GM12878 (cell line): ENCODE measurements around the gene FXYD6. TPM values are rescaled to one million over a fixed set of nuclear protein-coding genes. Genes with fewer than 3 reads are reported as not detected.

Source experiments
- ATAC-seq: fragments of 200-7000 bp; cut with Tn5 transposase; 3 replicates; pipeline ENCODE4 v1.9.1; 2020; ENCODE audit warnings: mild to moderate bottlenecking, moderate library complexity
- BruUV-seq: library from RNA; stranded (reverse); fragments of 400-500 nt; replicated peaks from 2 replicates; lab custom pipeline; 2021; lab: Mats Ljungman, UMichigan
- CTCF ChIA-PET: fragments of 300-600 bp; sonication (Branson Sonifier 250); formaldehyde crosslinking; extraction: SDS; loops from one replicate; lab custom pipeline; 2021; ENCODE audit warnings: inconsistent platforms; lab: Yijun Ruan, JAX
- POLR2A ChIA-PET: fragments of 350-600 bp; formaldehyde crosslinking; extraction: SDS; loops from one replicate; lab custom pipeline; 2021; ENCODE audit warnings: inconsistent platforms; lab: Charles Lee
- RAD21 ChIA-PET: fragments of 300-600 bp; sonication (Branson Sonifier 250); formaldehyde crosslinking; loops from one replicate; lab custom pipeline; 2023; ENCODE audit warnings: antibody characterized with exemption; ENCODE audit not compliant: unreplicated experiment; lab: Charles Lee
- SMC1A ChIA-PET: fragments of 300-600 bp; sonication (Branson Sonifier 250); formaldehyde crosslinking; loops from one replicate; lab custom pipeline; 2023; ENCODE audit not compliant: unreplicated experiment, uncharacterized antibody; lab: Charles Lee
- DNase-seq: peaks from one replicate; pipeline ENCODE4 v3.0.0-alpha.2; 2011; ENCODE audit warnings: low read depth, low spot score
- FAIRE-seq: peaks from 3 replicates; lab custom pipeline; 2011; peaks lifted over from hg19 to GRCh38; lab: Jason Lieb, UNC
- H2AFZ ChIP-seq: 2 replicates; pipeline ENCODE4 v1.6.0; 2011; ENCODE audit warnings: low read depth, low read length, control low read depth; ENCODE audit not compliant: control insufficient read depth
- H3K27ac ChIP-seq: 2 replicates; pipeline ENCODE4 v1.5.1; 2011; ENCODE audit warnings: control low read depth; ENCODE audit not compliant: control insufficient read depth, insufficient read depth
- H3K27me3 ChIP-seq, 2 experiments: replicated peaks in 1 of 2; 2 replicates each; pipeline versions ENCODE4 v1.6.0 to v1.6.1; 2011; ENCODE audit warnings: low read length in 1 of 2; ENCODE audit not compliant: control insufficient read depth in 2 of 2, insufficient read depth in 2 of 2
- H3K36me3 ChIP-seq, 2 experiments: 2 replicates each; pipeline ENCODE4 v1.5.1; 2011; ENCODE audit warnings: low read length in 1 of 2; ENCODE audit not compliant: control insufficient read depth in 2 of 2, insufficient read depth in 2 of 2
- H3K4me1 ChIP-seq: 2 replicates; pipeline ENCODE4 v1.6.1; 2011; ENCODE audit warnings: mild to moderate bottlenecking, low read length, moderate library complexity, mixed read lengths; ENCODE audit not compliant: control insufficient read depth, insufficient read depth
- H3K4me2 ChIP-seq: 2 replicates; pipeline ENCODE4 v1.6.0; 2011; ENCODE audit warnings: control low read depth; ENCODE audit not compliant: control insufficient read depth, insufficient read depth
- H3K4me3 ChIP-seq: fragments of 200-600 bp; sonication (generic); 2 replicates; pipeline ENCODE4 v1.5.1; 2016
- H3K79me2 ChIP-seq: 2 replicates; pipeline ENCODE4 v1.6.0; 2011; ENCODE audit warnings: low read length; ENCODE audit not compliant: control insufficient read depth, insufficient read depth
- H3K9ac ChIP-seq: 2 replicates; pipeline ENCODE4 v1.8.0; 2011; ENCODE audit warnings: low read length, control low read depth, mixed read lengths; ENCODE audit not compliant: control insufficient read depth, insufficient read depth
- H3K9me3 ChIP-seq: replicated peaks from 3 replicates; pipeline ENCODE4 v1.5.1; 2011; ENCODE audit warnings: mild to moderate bottlenecking, low read length; ENCODE audit not compliant: control insufficient read depth, insufficient read depth
- H4K20me1 ChIP-seq: 2 replicates; pipeline ENCODE4 v1.6.0; 2011; ENCODE audit not compliant: control insufficient read depth, insufficient read depth
- ATF3 ChIP-seq: IDR thresholded peaks from 2 replicates; pipeline ENCODE4 v1.6.1; 2011; ENCODE audit warnings: low read depth, mild to moderate bottlenecking, low read length, moderate library complexity, borderline replicate concordance; ENCODE audit errors: extremely low read depth
- BCL11A ChIP-seq: IDR thresholded peaks from 2 replicates; pipeline ENCODE4 v1.6.1; 2011; ENCODE audit warnings: low read depth, low read length
- EED ChIP-seq: sonication (generic); IDR thresholded peaks from 2 replicates; pipeline ENCODE4 v1.6.1; 2016; ENCODE audit warnings: antibody characterized with exemption, low read depth
- HSF1 ChIP-seq: fragments of 150-350 bp; IDR thresholded peaks from 2 replicates; pipeline ENCODE4 v1.6.1; 2014; ENCODE audit warnings: mild to moderate bottlenecking, low read depth, low read length
- ZBTB33 ChIP-seq: fragments of 450-650 bp; IDR thresholded peaks from 2 replicates; pipeline ENCODE4 v1.6.1; 2017; ENCODE audit warnings: mild to moderate bottlenecking
- ZBTB4 ChIP-seq: fragments of 450-650 bp; formaldehyde crosslinking; IDR thresholded peaks from 2 replicates; pipeline ENCODE4 v1.4.0; 2022; ENCODE audit warnings: mild to moderate bottlenecking, moderate library complexity
- ZZZ3 ChIP-seq: IDR thresholded peaks from 2 replicates; pipeline ENCODE4 v1.6.1; 2011; ENCODE audit warnings: low read depth; ENCODE audit not compliant: control insufficient read depth, insufficient read length
- WGBS: methylation state at CpG from one replicate; pipeline ENCODE4 v1.1.6; 2016; ENCODE audit warnings: low lambda C conversion rate; ENCODE audit not compliant: insufficient replicate concordance, insufficient coverage; ENCODE audit errors: missing lambda C conversion rate; 5-methylcytosine and 5-hydroxymethylcytosine counted together
- in situ Hi-C: fragments of 300-500 bp; cut with MboI; formaldehyde crosslinking; loops from 9 replicates; pipeline ENCODE4 v1.14.3; 2018; ENCODE audit warnings: mixed read lengths
- intact Hi-C: fragments of 100-400 bp; cut with micrococcal nuclease; formaldehyde crosslinking; loops from one replicate; pipeline ENCODE4 v1.14.2; 2022; ENCODE audit not compliant: unreplicated experiment
- polyA plus RNA-seq, 11 experiments: library from polyadenylated mRNA; depleted of rRNA in 4 of 11; unstranded in 6 of 11; stranded (reverse) in 5 of 11; fragments of >200 nt; fragmentation: Nextera tagmentation in 4 of 11; fragmentation: Illumina TruSeq in 1 of 11; extraction: Ambion mirVana in 4 of 11; extraction: Trizol in 1 of 11; gene quantifications; 1 replicate in 1 of 11; 2 replicates in 10 of 11; pipeline versions ENCODE4 v1.2.1 to v1.2.3, GENCODE V29; 2011 to 2016; ENCODE audit warnings: inconsistent platforms in 2 of 11, missing spikeins in 2 of 11, low read depth in 1 of 11
- total RNA-seq, 4 experiments: library from RNA; depleted of rRNA in 3 of 4; stranded (reverse); fragments of >200 nt in 3 of 4; fragmentation: Illumina TruSeq in 1 of 4; extraction: Trizol in 1 of 4; gene quantifications; 2 replicates each; pipeline versions ENCODE4 v1.2.1 to v1.2.3, GENCODE V29; 2013 to 2021

FXYD6 gene
- total and polyA plus RNA-seq, 10 of the 15 experiments (the other 5 are each of a cell fraction or from before 2014, with no cell fraction given) = 0.09 to 2.0 (median 0.23) TPM; not detected in 2

- RAD21 ChIA-PET = no interaction called here
- no TSS peak for BruUV-seq
- no peak for ATAC-seq
- Histone ChIP-seq H3K27ac (no peak overlapping the region), H2AFZ (no peak overlapping the region), H4K20me1 (no peaks in the 10 kb centered on the region), H3K79me2 (no peaks in the 10 kb centered on the region), H3K4me2 (no peak overlapping the region), H3K27me3 (peaks cover 0 to 3% of the 10 kb centered on the region in 2 experiments; a peak in 2 of 4 replicates), H3K9me3 (no peaks in the 10 kb centered on the region; the same call in 2 of the 3 replicates), H3K4me3 (no peak overlapping the region), H3K9ac (no peak overlapping the region), H3K36me3 (no peaks in the 10 kb centered on the region), H3K4me1 (no peaks in the 10 kb centered on the region)
- in situ Hi-C loops (no loop called here), intact Hi-C loops (no loop called here)
- CTCF ChIA-PET = interaction anchor here (1.2 kb wide), 1 partner anchor 80 kb away, joined by 4 read pairs; no protein-coding TSS in a partner anchor
- SMC1A ChIA-PET = no interaction called here
- no peak for FAIRE-seq
- TF ChIP-seq ZBTB4 (CRISPR knock-in tag) (no peak), ATF3 (no peak), HSF1 (no peak), BCL11A (no peak), EED (no peak), ZZZ3 (no peak), ZBTB33 (no peak)
- POLR2A ChIA-PET = no interaction called here
- WGBS = 32% methylated on average over 8 of the region's 8 CpGs
- no peak for DNase-seq
Observed at GRCh38 chr11:117888139-117888566, 11.7 kb upstream of the FXYD6 start.
